Esophagus muscularis mucosa (tissue), 4 donors: ENCODE data around the gene MYO19. TPM values are rescaled to one million over a fixed set of nuclear protein-coding genes. Genes with fewer than 3 reads are reported as not detected.

Experiments
- DNase-seq: peaks from one replicate; pipeline ENCODE4 v3.0.0-alpha.2; 2017; ENCODE audit errors: extremely low spot score
- H3K27ac ChIP-seq, 4 donors: fragments of 200-600 bp; sonication (generic); replicated peaks in 1 of 4; 1 replicate in 3 of 4; 2 replicates in 1 of 4; pipeline ENCODE4 v1.5.1; 2016 to 2019; ENCODE audit warnings: mild to moderate bottlenecking in 1 of 4
- H3K27me3 ChIP-seq, 4 donors: fragments of 200-600 bp; sonication (generic); one replicate each; pipeline versions ENCODE4 v1.5.1 to v1.6.0; 2016 to 2019
- H3K36me3 ChIP-seq, 4 donors: fragments of 200-600 bp; sonication (generic); one replicate each; pipeline ENCODE4 v1.5.1; 2016 to 2019
- H3K4me1 ChIP-seq, 4 donors: fragments of 200-600 bp; sonication (generic); one replicate each; pipeline ENCODE4 v1.5.1; 2016 to 2019
- H3K4me3 ChIP-seq, 4 donors: fragments of 200-600 bp; sonication (generic); 1 replicate in 2 of 4; 2 replicates in 2 of 4; pipeline ENCODE4 v1.5.1; 2016 to 2019; ENCODE audit warnings: mild to moderate bottlenecking in 4 of 4, moderate library complexity in 1 of 4
- H3K9me3 ChIP-seq, 4 donors: fragments of 200-600 bp; sonication (generic); 1 replicate in 3 of 4; 2 replicates in 1 of 4; pipeline ENCODE4 v1.5.1; 2016 to 2019
- EP300 ChIP-seq: sonication (generic); formaldehyde crosslinking; IDR thresholded peaks from one replicate; pipeline ENCODE4 v1.6.1; 2017; ENCODE audit warnings: antibody characterized with exemption
- POLR2A ChIP-seq: fragments of 450-650 bp; IDR thresholded peaks from one replicate; pipeline ENCODE4 v1.6.1; 2017; ENCODE audit warnings: antibody characterized with exemption, moderate library complexity, mild to moderate bottlenecking, low read depth
- POLR2AphosphoS5 ChIP-seq, 2 donors: sonication (generic); formaldehyde crosslinking; IDR thresholded peaks; one replicate each; pipeline ENCODE4 v1.6.1; 2017; ENCODE audit warnings: antibody characterized with exemption in 2 of 2
- WGBS: methylation state at CpG from one replicate; pipeline ENCODE4 v1.1.5; 2018; 5-methylcytosine and 5-hydroxymethylcytosine counted together
- intact Hi-C: fragments of 100-400 bp; cut with DNase I; formaldehyde crosslinking; loops from one replicate; pipeline ENCODE4 v1.15.1; 2023
- total RNA-seq, 4 donors: library from RNA; depleted of rRNA; stranded (reverse); fragments of >200 nt; gene quantifications; one replicate each; pipeline versions ENCODE4 v1.1.0 to v1.2.1, GENCODE V29; 2016
- TF ChIP-seq, protein P1 (sequence below), 3 experiments: fragments of 200-600 bp in 2 of 3; fragments of 450-650 bp in 1 of 3; sonication (generic) in 2 of 3; IDR thresholded peaks; one replicate each; pipeline ENCODE4 v1.5.1; 2017 to 2019; ENCODE audit warnings: antibody characterized with exemption in 3 of 3, mild to moderate bottlenecking in 2 of 3, moderate library complexity in 1 of 3

MYO19 gene
- total RNA-seq, 4 donors from 2014 or later: 29.5 to 68.1 (median 44.3) TPM

- 88% methylated on average over 4 of the region's 4 CpGs for WGBS
- intact Hi-C loops: no loop called here
- no peaks in the 10 kb centered on the region for H3K27me3 ChIP-seq
- peaks cover 0 to 5% (median 0%) of the 10 kb centered on the region in 4 donors for H3K4me1 ChIP-seq
- peaks cover 43 to 94% (median 81%) of the 10 kb centered on the region in 4 donors for H3K36me3 ChIP-seq
- H3K4me3 ChIP-seq: no peak overlapping the region
- TF ChIP-seq EP300: no peak
- TF ChIP-seq POLR2A: no peak
- TF ChIP-seq, protein P1, sequence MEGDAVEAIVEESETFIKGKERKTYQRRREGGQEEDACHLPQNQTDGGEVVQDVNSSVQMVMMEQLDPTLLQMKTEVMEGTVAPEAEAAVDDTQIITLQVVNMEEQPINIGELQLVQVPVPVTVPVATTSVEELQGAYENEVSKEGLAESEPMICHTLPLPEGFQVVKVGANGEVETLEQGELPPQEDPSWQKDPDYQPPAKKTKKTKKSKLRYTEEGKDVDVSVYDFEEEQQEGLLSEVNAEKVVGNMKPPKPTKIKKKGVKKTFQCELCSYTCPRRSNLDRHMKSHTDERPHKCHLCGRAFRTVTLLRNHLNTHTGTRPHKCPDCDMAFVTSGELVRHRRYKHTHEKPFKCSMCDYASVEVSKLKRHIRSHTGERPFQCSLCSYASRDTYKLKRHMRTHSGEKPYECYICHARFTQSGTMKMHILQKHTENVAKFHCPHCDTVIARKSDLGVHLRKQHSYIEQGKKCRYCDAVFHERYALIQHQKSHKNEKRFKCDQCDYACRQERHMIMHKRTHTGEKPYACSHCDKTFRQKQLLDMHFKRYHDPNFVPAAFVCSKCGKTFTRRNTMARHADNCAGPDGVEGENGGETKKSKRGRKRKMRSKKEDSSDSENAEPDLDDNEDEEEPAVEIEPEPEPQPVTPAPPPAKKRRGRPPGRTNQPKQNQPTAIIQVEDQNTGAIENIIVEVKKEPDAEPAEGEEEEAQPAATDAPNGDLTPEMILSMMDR (IDR thresholded peaks at IDR 0.05): no peak
- H3K9me3 ChIP-seq: no peaks in the 10 kb centered on the region
- no peak overlapping the region for H3K27ac ChIP-seq
- DNase-seq: no peak
These were observed 31.4 kb upstream of the MYO19 start for GRCh38 chr17:36566081-36566480.

GRCh38 chr17:36553459-36553858 lies 18.8 kb upstream of the MYO19 start:
- no peaks in the 10 kb centered on the region for H3K27me3 ChIP-seq
- intact Hi-C loops: no loop called here
- peaks cover 14 to 40% (median 32%) of the 10 kb centered on the region in 4 donors for H3K36me3 ChIP-seq
- peaks cover 32 to 71% (median 69%) of the 10 kb centered on the region in 4 donors for H3K4me1 ChIP-seq
- DNase-seq: no peak
- H3K9me3 ChIP-seq: no peaks in the 10 kb centered on the region
- no peak overlapping the region for H3K27ac ChIP-seq
- TF ChIP-seq EP300: no peak
- TF ChIP-seq POLR2AphosphoS5 (IDR thresholded peaks at IDR 0.05): no peak
- TF ChIP-seq POLR2A: no peak
- TF ChIP-seq, protein P1 (IDR thresholded peaks at IDR 0.05): no peak
- no peak overlapping the region for H3K4me3 ChIP-seq
- 82% methylated on average over 3 of the region's 3 CpGs for WGBS

- no peak for DNase-seq
- Histone ChIP-seq H3K4me1 (peaks cover 57 to 95% (median 91%) of the 10 kb centered on the region in 4 donors), H3K4me3 (no peak overlapping the region), H3K36me3 (peaks cover 0 to 13% (median 10%) of the 10 kb centered on the region in 4 donors), H3K27me3 (no peaks in the 10 kb centered on the region), H3K9me3 (no peaks in the 10 kb centered on the region), H3K27ac (no peak overlapping the region)
- intact Hi-C loops: no loop called here
- 87% methylated on average over 8 of the region's 8 CpGs for WGBS
- TF ChIP-seq, protein P1 (IDR thresholded peaks at IDR 0.05): no peak
- TF ChIP-seq EP300 (no peak), POLR2A (no peak), POLR2AphosphoS5 (IDR thresholded peaks at IDR 0.05) (no peak)
These were observed 16.1 kb upstream of the MYO19 start for GRCh38 chr17:36550491-36551417.

DNA sequence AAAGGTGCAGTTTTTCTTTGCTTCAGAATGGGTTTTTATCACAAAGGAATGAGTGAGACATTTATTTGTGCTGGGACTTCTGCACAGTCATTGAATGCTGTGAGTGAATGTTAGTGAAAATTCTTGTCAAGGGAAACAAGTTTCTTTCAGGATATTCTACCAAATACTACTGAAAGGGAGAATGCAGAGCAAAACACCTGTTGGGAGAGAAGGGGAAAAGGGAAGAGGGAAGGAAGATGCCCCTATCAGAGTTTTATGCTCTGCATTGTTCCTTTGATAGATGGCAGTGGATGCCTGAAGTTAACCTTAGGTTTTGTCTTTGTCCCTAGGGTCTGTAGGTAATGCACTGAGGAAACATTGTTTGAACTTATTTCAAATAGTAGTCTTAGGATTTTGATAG lies 13.1 kb upstream of the MYO19 start:
- no peaks in the 10 kb centered on the region for H3K27me3 ChIP-seq
- no peaks in the 10 kb centered on the region for H3K9me3 ChIP-seq
- no peak for TF ChIP-seq POLR2AphosphoS5 (IDR thresholded peaks at IDR 0.05)
- TF ChIP-seq EP300: no peak
- TF ChIP-seq, protein P1 (IDR thresholded peaks at IDR 0.05): no peak
- TF ChIP-seq POLR2A: no peak
- H3K27ac ChIP-seq: peak overlapping the region in 3 of 4 donors; percentile 41 to 62 (median 55)
- H3K36me3 ChIP-seq: peaks cover 0 to 5% (median 2%) of the 10 kb centered on the region in 4 donors
- H3K4me1 ChIP-seq: peaks cover 47 to 81% (median 78%) of the 10 kb centered on the region in 4 donors
- DNase-seq: no peak
- intact Hi-C loops: no loop called here
- H3K4me3 ChIP-seq: no peak overlapping the region
